Stimulated activated CD4-positive, alpha-beta T cell treated with anti-CD3 and anti-CD28 coated beads, Interleukin-4, amount 100 ng/mL, for 1 hour (primary cell): ENCODE measurements around the gene SERPINA4.

Experiments
- DNase-seq: peaks from one replicate; pipeline ENCODE4 v3.0.0-alpha.2; 2020

Gene SERPINA4

DNA sequence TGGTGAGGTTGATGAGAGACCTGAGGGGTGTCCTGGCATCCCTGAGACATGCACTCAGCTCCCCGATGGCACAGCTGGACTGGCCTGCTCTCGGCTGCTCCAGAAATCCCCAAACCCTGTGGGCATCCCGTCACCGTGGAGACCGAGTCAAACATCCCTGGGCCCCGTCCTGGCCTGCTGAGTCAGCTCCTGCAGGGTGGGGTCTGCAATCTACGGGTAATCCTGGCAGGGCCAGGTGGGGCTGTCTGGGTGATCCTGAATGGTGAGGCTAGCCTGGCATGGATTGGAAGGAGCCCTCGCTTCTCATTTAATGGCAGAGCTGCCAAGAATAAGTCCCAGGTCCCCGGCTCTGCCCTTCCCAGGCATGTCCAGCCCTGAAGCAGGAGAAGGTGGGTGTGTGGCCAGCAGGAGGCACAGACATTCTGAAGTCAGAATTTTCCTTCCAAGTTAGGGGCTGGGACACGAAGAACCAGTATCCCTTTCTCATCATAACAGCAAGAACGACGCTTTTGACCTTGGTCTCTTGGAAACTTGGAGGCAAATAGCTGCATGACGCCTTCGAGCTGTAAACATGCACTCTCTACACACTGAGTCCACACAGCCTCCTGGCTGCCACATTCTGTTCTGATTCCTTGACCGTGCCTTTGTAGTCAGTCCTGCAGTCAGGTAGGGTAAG is 17.7 kb upstream of the SERPINA4 start:
- DNase-seq: no peak

- no peak for DNase-seq
Observed at GRCh38 chr14:94544726-94545125, 16.5 kb upstream of the SERPINA4 start.

DNA sequence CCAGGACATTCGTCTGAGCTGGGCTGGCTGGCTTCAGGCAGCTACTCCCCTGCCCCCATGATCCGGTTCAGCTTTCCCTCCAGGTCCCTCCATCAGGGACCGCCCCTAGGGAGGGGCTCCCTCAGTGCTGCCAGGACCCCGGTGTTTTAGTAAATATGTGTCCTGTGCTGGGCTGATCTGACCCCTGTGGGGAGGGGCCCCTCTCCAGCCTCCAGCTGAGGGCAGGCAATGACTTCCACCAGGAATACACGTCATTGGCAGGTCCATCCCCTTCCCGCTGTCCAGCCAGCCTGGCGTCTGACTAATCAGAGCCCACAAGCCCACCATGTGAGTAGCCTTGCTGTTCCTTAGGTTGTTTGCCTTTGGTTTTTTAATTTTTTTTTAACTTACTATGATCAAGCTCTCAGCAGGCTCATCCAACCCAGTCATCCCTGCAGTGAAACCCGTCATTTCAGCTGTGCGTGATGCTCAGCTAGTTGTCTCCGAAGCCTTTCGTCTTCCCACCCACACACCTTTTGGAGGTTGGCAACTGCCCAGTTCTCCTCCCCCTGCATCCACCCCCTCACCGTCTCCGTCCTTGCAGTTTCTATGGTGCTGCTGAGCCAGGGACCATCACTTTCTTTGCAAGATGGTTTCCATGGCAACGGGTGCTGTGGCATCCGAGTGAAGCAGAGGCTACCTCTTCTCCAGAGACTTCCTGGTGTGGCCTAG is 16.0 kb upstream of the SERPINA4 start:
- DNase-seq: no peak

DNA sequence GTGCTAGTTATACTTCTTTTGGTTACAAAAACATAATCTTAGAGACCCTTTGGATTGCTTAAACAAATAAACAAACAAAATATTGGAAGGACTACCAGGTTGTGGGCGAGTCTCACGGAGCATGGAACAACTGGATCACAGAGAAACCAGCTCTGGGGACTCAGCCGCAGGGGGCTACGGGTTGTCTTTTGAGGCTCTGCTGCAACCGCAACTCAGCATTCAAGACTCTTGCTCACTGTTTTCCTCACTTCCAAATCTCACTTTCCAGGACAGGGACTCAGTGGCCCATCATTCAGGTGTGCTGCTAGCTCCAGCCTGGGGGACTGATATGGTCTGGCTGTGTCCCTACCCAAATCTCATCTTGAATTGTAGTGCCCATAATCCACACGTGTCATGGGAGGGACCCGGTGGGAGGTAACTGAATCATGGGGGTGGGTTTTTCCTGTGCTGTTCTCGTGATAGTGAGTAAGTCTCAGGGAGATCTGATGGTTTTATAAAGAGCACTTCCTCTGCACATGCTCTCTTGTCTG is 14.0 kb upstream of the SERPINA4 start:
- no peak for DNase-seq

DNA sequence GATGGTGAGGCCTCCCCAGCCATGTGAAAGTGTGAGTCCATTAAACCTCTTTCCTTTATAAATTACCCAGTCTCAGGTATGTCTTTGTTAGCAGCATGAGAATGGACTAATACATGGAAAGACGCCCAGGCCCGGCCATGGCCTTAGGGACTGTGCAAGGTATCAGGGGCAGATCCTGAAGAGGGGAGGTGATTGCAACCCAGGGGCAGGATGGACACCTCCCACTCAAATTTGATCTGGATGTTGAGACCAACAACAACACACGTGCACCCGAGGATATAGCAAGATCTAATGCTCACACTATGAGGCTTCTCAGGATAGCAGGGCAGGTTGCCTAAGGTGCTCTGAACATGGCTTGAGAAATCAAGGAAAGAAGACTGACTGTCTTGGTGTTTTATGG is 13.5 kb upstream of the SERPINA4 start:
- no peak for DNase-seq

DNA sequence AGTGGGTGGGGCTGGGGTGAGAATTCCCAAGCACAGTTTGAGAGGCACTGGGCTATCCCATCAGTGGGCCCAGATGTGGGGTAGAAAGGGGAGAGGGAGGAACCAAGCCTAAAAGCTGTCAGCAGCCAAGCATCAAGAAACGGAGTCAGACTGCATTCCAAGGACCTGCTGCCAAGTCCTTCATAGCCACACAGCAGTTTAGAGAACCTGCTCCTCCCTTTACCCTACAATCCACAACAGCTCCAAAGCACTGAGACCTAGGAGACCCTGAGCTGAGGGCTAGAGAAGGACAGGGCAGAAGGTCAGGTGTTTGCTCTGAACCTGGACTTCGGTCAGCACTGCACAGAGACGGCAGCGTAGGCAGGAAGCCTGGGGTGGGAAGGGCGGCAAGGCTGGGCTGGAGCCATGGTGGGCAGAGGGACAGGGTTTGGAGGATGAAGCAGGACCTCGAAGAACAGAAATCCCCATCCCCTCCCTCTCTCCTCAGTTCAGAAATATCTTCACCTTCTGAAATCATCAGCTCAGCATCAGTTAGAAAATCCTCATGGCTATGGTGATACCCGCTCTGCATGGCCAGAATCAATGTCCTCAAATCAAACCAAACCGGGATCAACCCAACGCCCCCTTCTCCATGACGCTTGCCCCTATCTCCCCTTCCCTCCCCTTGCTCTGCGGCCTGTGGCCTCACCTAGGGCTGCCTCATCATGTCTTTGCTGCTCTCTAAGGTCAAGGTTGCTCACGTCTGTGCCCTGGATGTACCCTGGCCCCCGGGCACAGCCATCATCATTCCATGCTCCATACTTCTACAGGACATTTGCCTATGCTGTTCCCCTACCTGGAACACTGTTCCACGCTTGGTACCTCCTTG is 12.9 kb upstream of the SERPINA4 start:
- DNase-seq: no peak

GRCh38 chr14:94548999-94549985 is 11.9 kb upstream of the SERPINA4 start:
- peak; percentile 62 for DNase-seq

DNA sequence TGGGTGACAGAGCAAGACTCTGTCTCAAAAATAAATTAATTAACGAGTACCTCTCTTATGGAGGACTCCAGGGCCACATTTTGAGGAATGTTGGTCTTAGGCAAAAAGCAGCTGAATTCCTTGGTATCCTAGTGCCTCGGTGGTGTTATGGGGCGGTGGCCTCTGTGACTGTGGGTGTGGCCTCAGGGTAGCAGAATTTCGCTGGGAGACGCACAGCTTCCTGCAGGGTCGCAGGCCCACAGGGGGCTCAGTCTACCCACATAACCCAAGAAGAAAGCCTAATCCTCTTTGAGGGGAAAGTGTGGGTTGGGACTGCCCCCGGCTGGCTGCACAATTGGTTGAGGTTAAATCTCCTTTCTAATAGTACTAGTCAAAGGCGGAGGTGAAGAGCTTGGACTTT is 11.2 kb upstream of the SERPINA4 start:
- DNase-seq: no peak

DNA sequence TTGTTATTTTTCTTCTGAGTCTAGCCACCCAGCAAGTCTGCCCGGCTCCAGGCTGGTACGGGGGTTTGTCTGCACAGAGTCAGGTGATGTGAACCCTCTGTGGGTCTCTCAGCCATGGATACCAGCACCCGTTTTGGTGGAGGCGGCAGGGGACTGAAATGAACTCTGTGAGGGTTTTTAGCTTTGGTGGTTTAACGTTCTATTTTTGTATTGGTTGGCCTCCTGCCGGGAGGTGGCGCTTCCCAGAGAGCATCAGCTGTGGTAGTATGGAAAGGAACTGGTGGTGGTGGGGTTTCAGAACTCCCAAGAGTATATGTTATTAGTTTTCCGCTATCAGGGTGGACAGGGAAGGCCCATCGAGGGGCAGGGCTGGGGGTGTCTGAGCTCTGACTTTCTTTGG is 5.3 kb upstream of the SERPINA4 start:
- no peak for DNase-seq

GRCh38 chr14:94557327-94557726 is 3.9 kb upstream of the SERPINA4 start:
- DNase-seq: no peak

DNA sequence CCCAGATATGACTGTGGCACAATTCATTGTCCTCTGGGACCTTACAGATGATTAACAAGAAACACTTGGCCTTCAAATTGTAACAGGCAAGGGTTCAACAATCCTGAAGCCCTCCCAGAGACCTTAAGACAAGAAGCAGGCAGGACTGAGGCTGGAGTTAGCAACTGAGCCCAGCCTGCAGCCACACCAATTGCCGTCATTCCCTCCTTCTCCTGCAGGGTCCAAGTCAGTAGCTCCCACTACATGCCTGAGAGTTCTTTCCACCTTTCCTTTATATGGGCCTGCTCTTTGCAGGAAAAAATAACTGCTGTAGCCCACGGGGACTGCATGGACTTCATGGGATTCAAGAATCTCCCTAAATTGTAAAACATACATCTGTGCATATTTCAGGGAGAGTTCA is 2.4 kb upstream of the SERPINA4 start:
- no peak for DNase-seq

GRCh38 chr14:94559638-94560290 is 1.5 kb upstream of the SERPINA4 start:
- DNase-seq: no peak

DNA sequence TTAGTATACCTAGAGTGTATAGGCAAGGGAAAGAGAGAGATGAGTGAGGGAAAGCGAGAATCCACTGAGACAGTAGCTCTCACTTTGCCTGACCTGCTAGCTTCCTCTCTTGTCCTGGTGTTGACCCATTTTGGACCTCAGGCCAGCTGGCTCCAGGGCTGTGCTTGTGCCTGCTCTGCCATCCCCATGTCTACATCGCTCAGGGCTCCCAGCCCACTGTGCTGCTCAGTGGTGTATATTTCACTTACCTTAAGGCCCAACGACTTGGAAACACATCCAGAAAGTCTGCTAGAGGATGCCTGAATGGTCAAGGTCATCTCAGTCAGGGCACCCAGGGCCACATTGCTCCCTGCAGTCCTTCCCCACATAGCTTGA is 964 bp upstream of the SERPINA4 start:
- DNase-seq: no peak

GRCh38 chr14:94561656-94562010 is 391 bp downstream of the SERPINA4 start:
- DNase-seq: no peak

GRCh38 chr14:94562022-94562421 is 780 bp downstream of the SERPINA4 start:
- no peak for DNase-seq

- no peak for DNase-seq
Observed at GRCh38 chr14:94562941-94563883, 2.0 kb downstream of the SERPINA4 start.

DNA sequence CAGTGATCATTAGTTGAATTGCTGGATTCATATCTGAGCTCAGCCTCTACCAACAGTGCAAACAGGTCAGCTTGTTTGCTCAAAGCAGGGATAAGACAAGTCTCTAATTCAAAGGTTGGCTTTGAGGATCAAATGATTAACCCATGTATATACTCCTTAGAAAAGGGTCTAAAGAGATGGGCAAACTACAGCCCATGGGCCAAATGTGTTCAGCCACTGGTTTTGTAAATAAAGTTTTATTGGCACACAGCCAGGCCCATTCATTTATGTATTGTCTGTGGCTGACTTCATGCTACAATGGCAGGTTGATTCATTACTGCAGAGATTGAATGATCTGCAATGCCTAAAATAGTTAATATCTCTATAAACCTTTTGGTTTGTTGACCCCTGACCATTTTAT is 3.1 kb downstream of the SERPINA4 start:
- DNase-seq: no peak

DNA sequence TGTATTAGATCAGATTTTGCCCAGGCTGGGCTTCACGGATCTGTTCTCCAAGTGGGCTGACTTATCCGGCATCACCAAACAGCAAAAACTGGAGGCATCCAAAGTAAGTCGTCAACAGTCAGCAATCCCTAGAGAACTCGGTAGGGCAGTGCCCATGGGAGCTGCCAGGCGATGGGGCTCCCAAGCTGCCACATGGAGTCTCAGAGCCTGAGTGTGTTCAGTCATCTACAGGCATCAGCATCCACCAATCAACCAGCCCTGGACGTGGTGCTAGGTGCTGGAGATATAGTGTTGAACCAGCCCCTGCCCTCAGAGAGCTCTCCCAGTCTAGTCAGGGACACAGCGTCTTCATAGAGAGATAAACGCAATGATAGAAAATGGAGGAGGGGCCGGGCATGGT is 6.9 kb downstream of the SERPINA4 start:
- no peak for DNase-seq

GRCh38 chr14:94569381-94570001 is 8.2 kb downstream of the SERPINA4 start:
- no peak for DNase-seq

GRCh38 chr14:94570002-94570400 is 8.8 kb downstream of the SERPINA4 start:
- no peak for DNase-seq
